ENCODE results near the gene CCDC88B.

- TF ChIP-seq CTCF (IDR thresholded peaks at IDR 0.05) (no peak), POLR2A (IDR thresholded peaks at IDR 0.05) (no peak)
These were observed 33.6 kb downstream of the CCDC88B start for GRCh38 chr11:64373598-64373974.

Measured in testis (tissue), 2 donors.